Psoas muscle (tissue), 8 donors: ENCODE results near the gene ZEB2. TPM values are rescaled to one million over a fixed set of nuclear protein-coding genes. Genes with fewer than 3 reads are reported as not detected.

Experiments used
- ATAC-seq, 4 donors: fragments of 200-7000 bp; cut with Tn5 transposase; one replicate each; pipeline ENCODE4 v1.9.1; 2020; ENCODE audit warnings: moderate library complexity in 3 of 4, mild to moderate bottlenecking in 2 of 4
- DNase-seq, 2 donors: peaks; one replicate each; pipeline ENCODE4 v3.0.0-alpha.2; 2020
- H3K27ac ChIP-seq: fragments of 200-600 bp; one replicate; pipeline ENCODE4 v1.8.0; 2022
- H3K27me3 ChIP-seq, 3 donors: fragments of 200-600 bp in 1 of 3; one replicate each; pipeline versions ENCODE4 v1.6.1 to v1.8.0; 2013 to 2022; ENCODE audit warnings: low read length in 2 of 3, mild to moderate bottlenecking in 2 of 3, moderate library complexity in 1 of 3; ENCODE audit not compliant: insufficient read depth in 3 of 3
- H3K36me3 ChIP-seq, 2 donors: fragments of 200-600 bp in 1 of 2; one replicate each; pipeline versions ENCODE4 v1.6.1 to v1.8.0; 2013 to 2022; ENCODE audit warnings: low read depth in 1 of 2, mild to moderate bottlenecking in 1 of 2, moderate library complexity in 1 of 2; ENCODE audit not compliant: insufficient read depth in 1 of 2
- H3K4me1 ChIP-seq: fragments of 200-600 bp; one replicate; pipeline ENCODE4 v1.8.0; 2022
- H3K4me3 ChIP-seq: fragments of 200-600 bp; one replicate; pipeline ENCODE4 v1.8.0; 2022; ENCODE audit warnings: mild to moderate bottlenecking
- H3K9me3 ChIP-seq: fragments of 200-600 bp; one replicate; pipeline ENCODE4 v1.8.0; 2022
- WGBS, 3 donors: extraction: QIAGEN DNeasy Blood & Tissue Kit; methylation state at CpG; one replicate each; pipeline versions ENCODE4 v1.1.6 to v1.1.7; 2013; 5-methylcytosine and 5-hydroxymethylcytosine counted together
- intact Hi-C, 2 donors: fragments of 100-400 bp; cut with DNase I; formaldehyde crosslinking; loops; one replicate each; pipeline versions ENCODE4 v1.11.0 to v1.14.2; 2022
- polyA plus RNA-seq, 3 donors: library from polyadenylated mRNA; stranded (reverse); fragments of 200-250 nt; gene quantifications; one replicate each; pipeline ENCODE4 v1.2.3, GENCODE V29; 2013
- total RNA-seq, 4 donors: library from RNA; stranded (reverse); fragmentation: NEBNext Ultra II Directional in 2 of 4; extraction: Animal tissue kit (Norgen Biotek cat#: 25700) in 2 of 4; gene quantifications; one replicate each; pipeline versions ENCODE4 v1.2.1 to v1.2.4, GENCODE V29; 2021 to 2023
- TF ChIP-seq, protein P1 (sequence below): fragments of 200-600 bp; IDR thresholded peaks from one replicate; pipeline ENCODE4 v1.8.0; 2022; ENCODE audit warnings: antibody characterized with exemption
- donor health status: healthy with polysubstance abuse.
- donor health status: DM: no; HTN: no; CAD: no; lungs with moderate emphysema.
- donor health status: Bipolar disorder and iron deficiency.
- donor health status: healthy.
- donor health status: DM: yes; HTN: yes; CAD: no.
- donor health status: DM: no; HTN: no; CAD: no.
- donor health status: DM: no; HTN: no; CAD: no.
- donor health status: DM: yes; HTN: yes; CAD: no.

The ZEB2 gene
- total and polyA plus RNA-seq, 7 donors: 11.6 to 48.7 (median 23.3) TPM

DNA sequence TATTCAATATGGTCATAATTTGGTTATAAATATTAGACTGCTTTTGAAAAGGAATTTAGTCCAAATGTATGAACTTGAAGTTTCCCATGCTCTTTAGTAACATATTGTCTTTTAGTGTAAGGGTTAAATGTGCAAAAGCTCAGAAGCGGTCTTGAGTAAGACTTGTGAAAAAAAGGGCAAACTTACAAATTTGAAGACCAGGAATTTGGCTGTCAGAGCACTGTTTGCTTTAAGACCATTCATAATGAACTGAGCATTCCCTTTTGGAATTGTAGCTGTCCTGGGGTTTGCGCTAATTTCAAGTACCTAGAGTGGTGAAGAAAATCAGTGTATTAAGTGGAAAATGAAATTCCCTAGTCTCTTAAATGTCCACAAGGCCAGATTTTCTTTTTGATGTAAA, 6.9 kb upstream of the ZEB2 start:
- TF ChIP-seq, protein P1, sequence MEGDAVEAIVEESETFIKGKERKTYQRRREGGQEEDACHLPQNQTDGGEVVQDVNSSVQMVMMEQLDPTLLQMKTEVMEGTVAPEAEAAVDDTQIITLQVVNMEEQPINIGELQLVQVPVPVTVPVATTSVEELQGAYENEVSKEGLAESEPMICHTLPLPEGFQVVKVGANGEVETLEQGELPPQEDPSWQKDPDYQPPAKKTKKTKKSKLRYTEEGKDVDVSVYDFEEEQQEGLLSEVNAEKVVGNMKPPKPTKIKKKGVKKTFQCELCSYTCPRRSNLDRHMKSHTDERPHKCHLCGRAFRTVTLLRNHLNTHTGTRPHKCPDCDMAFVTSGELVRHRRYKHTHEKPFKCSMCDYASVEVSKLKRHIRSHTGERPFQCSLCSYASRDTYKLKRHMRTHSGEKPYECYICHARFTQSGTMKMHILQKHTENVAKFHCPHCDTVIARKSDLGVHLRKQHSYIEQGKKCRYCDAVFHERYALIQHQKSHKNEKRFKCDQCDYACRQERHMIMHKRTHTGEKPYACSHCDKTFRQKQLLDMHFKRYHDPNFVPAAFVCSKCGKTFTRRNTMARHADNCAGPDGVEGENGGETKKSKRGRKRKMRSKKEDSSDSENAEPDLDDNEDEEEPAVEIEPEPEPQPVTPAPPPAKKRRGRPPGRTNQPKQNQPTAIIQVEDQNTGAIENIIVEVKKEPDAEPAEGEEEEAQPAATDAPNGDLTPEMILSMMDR: no peak
- Histone ChIP-seq H3K27me3 (no peaks in the 10 kb centered on the region), H3K36me3 (no peaks in the 10 kb centered on the region), H3K4me3 (no peak overlapping the region), H3K27ac (no peak overlapping the region), H3K9me3 (no peaks in the 10 kb centered on the region), H3K4me1 (peaks cover 11% of the 10 kb centered on the region)
- ATAC-seq (no peak), DNase-seq (no peak)
- intact Hi-C loops: loop anchor here in 1 of 2 donors (10.0 kb wide), 1 partner anchor 118 kb away; no protein-coding TSS in a partner anchor
- 60 to 75% (median 72%) methylated on average over 2 of the region's 2 CpGs for WGBS, 3 donors

DNA sequence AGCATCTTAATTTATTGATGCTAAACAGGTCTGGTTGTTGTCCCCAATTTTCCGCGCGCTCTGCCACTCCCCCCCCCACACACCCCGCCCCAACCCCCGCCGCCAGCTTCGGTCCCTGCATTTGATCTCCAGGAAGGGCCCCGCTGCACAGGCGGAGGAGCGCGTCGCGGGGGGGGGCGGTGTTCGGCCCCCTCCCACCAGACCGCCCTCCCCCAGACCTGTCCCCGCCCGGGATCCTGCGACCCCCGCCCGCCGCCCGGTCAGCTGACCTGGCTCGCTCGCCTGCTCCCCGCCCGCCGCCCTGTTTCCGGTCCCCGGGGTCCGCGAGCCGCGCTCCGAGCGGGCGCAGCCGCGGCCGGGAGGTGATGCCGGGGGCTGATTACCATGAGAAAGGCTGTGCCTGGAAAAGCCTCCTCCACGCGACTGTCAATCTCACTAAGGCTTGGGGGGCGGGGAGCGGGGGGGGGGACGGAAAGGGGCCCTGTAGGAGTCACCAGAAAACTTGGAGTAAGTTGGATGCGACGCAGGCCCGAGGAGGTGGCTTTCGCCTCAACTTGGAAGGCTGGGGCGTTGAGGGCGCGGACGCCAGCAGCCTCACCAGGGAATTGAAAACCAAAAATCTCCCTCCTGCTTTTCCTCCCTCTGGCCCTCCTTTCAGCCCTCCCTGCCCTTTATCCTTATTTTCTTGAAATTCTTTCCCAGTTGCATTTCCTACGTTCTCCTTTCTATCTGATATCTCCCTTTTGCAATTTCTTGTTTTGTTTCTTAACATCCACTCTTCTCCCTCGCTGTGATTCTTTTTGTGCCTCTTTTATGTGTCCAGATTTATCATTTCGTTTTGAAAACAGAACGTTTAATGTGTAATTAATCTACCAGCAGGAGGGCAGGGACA, 4.4 kb upstream of the ZEB2 start:
- Histone ChIP-seq H3K36me3 (no peaks in the 10 kb centered on the region), H3K4me1 (peaks cover 16% of the 10 kb centered on the region), H3K27me3 (no peaks in the 10 kb centered on the region), H3K9me3 (no peaks in the 10 kb centered on the region), H3K27ac (peak overlapping the region; percentile 66), H3K4me3 (peak overlapping the region; percentile 89)
- TF ChIP-seq, protein P1: no peak
- peak; percentile 48 to 59 (median 53) for ATAC-seq
- intact Hi-C loops: loop anchor here in 1 of 2 donors (10.0 kb wide), 1 partner anchor 120 kb away; no protein-coding TSS in a partner anchor
- 2 to 6% (median 5%) methylated on average over 32 to 58 of the region's 58 CpGs for WGBS, 3 donors
- peak; percentile 53 to 77 for DNase-seq

DNA sequence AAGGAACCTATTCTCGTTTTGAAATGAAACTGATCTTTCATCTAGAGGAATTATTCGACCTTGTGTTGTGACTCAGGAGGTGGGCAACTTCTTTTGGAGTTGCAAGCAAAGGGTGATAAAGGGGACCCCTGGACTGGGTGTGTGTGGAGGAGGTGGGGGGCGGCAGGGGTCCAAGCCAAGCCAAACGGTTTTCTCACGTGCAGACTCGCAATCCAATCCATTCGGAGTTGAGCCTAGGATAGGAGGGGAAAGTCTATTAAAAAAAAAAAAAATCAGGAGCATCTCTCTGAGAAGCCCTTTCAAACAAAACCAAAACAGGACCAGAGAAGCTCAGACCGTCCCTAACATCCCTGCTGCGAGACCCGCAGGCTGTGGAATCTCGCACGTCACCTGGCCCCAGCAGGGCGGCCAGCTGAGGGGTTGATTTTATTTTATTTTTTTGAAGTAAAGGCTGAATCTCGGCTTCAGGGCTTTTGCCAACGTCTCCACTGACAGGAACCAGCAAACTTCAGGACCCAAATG, 3.7 kb upstream of the ZEB2 start:
- TF ChIP-seq, protein P1: no peak
- intact Hi-C loops: loop anchor here in 1 of 2 donors (10.0 kb wide), 1 partner anchor 121 kb away; no protein-coding TSS in a partner anchor
- ATAC-seq (no peak), DNase-seq (no peak)
- 2 to 5% (median 3%) methylated on average over 15 of the region's 15 CpGs for WGBS, 3 donors
- H3K4me1 ChIP-seq: peaks cover 16% of the 10 kb centered on the region
- H3K9me3 ChIP-seq: no peaks in the 10 kb centered on the region
- peak overlapping the region; percentile 66 for H3K27ac ChIP-seq
- peak overlapping the region; percentile 89 for H3K4me3 ChIP-seq
- H3K27me3 ChIP-seq: no peaks in the 10 kb centered on the region
- no peaks in the 10 kb centered on the region for H3K36me3 ChIP-seq

DNA sequence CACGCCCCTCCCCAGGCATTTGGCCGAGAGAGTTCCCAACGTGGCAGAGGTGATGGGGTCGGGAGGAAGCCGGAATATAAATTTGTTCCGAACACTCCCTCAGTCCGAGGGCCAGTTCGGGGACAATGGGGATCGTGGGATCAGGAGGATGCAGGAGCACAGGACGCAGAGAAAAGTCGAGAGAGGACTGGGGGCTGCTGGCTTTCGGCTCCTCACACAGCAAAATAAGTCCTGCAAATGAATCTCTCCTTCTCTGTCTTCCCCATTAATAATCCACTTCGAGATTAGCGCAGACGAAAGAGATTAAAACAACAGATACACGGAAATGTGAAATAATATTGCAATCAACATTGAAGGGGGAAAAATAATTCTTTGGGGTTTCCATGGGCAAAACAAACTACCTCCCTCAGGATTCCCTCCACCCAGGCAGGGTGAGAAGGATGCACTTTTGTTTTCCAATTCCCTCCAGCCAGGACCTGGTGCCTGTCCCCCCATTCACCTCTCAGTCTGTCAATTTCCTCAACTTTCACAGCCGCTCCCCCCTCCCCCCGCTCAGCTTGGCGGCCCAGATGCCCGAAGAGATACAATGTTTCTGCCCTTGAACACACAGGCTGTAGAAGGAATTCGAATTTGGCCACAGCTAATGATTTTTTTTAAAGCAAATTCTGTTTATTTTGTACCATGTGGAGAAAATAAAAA, 3.1 kb upstream of the ZEB2 start:
- H3K4me1 ChIP-seq: peaks cover 16% of the 10 kb centered on the region
- TF ChIP-seq, protein P1: no peak
- intact Hi-C loops: loop anchor here in 1 of 2 donors (10.0 kb wide), 1 partner anchor 122 kb away; no protein-coding TSS in a partner anchor
- DNase-seq: peak; percentile 36 to 62
- H3K27ac ChIP-seq: peak overlapping the region; percentile 66
- WGBS, 3 donors: 5 to 25% (median 7%) methylated on average over 21 of the region's 21 CpGs
- peak overlapping the region; percentile 89 for H3K4me3 ChIP-seq
- no peaks in the 10 kb centered on the region for H3K9me3 ChIP-seq
- H3K36me3 ChIP-seq: no peaks in the 10 kb centered on the region
- no peaks in the 10 kb centered on the region for H3K27me3 ChIP-seq
- ATAC-seq: no peak
